MCF 10A (cell line): Measurements from ENCODE around the gene CCDC152. TPM values are rescaled to one million over a fixed set of nuclear protein-coding genes. Genes with fewer than 3 reads are reported as not detected.
A peak's percentile ranks its signal among the peaks of the same experiment; 100 is the strongest.

Experiments
- BruUV-seq: library from RNA; stranded (reverse); fragments of 400-500 nt; replicated peaks from 2 replicates; lab custom pipeline; 2021; lab: Mats Ljungman, UMichigan
- CTCF ChIA-PET: fragments of 300-600 bp; sonication (Branson Sonifier 250); formaldehyde crosslinking; extraction: SDS; loops from one replicate; lab custom pipeline; 2021; ENCODE audit warnings: antibody characterized with exemption, inconsistent platforms; lab: Yijun Ruan, JAX
- POLR2A ChIA-PET: fragments of 300-600, 350-650 bp; sonication (Branson Sonifier 250); formaldehyde crosslinking; extraction: SDS; loops from one replicate; lab custom pipeline; 2020; ENCODE audit warnings: antibody characterized with exemption, inconsistent platforms; lab: Yijun Ruan, JAX
- DNase-seq: peaks from one replicate; pipeline ENCODE4 v3.0.0-alpha.2; 2018; ENCODE audit not compliant: unreplicated experiment
- H3K27ac Mint-ChIP-seq: one replicate; pipeline ENCODE4 v1.8.0; 2022; ENCODE audit warnings: mild to moderate bottlenecking, low read depth, mixed read lengths; ENCODE audit not compliant: unreplicated experiment
- H3K27me3 Mint-ChIP-seq: one replicate; pipeline ENCODE4 v1.8.0; 2022; ENCODE audit warnings: mixed read lengths; ENCODE audit not compliant: insufficient read depth, unreplicated experiment
- H3K36me3 Mint-ChIP-seq: one replicate; pipeline ENCODE4 v1.8.0; 2022; ENCODE audit warnings: mild to moderate bottlenecking, moderate library complexity, mixed read lengths; ENCODE audit not compliant: insufficient read depth, unreplicated experiment
- H3K4me1 Mint-ChIP-seq: one replicate; pipeline ENCODE4 v1.8.0; 2022; ENCODE audit warnings: mixed read lengths; ENCODE audit not compliant: insufficient read depth, unreplicated experiment
- H3K4me3 Mint-ChIP-seq: one replicate; pipeline ENCODE4 v1.8.0; 2022; ENCODE audit warnings: mild to moderate bottlenecking, moderate library complexity, mixed read lengths; ENCODE audit not compliant: unreplicated experiment
- H3K9me3 Mint-ChIP-seq: one replicate; pipeline ENCODE4 v1.8.0; 2022; ENCODE audit warnings: mixed read lengths; ENCODE audit not compliant: unreplicated experiment
- CTCF ChIP-seq: fragments of 200-600 bp; IDR thresholded peaks from one replicate; pipeline ENCODE4 v1.8.0; 2022; ENCODE audit warnings: antibody characterized with exemption, mild to moderate bottlenecking; ENCODE audit not compliant: unreplicated experiment
- intact Hi-C: fragments of 100-400 bp; cut with micrococcal nuclease; formaldehyde crosslinking; loops from 2 replicates; pipeline ENCODE4 v1.14.1; 2022
- total RNA-seq: library from RNA; stranded (reverse); gene quantifications from 2 replicates; pipeline ENCODE4 v1.2.3, GENCODE V29; 2022

Gene CCDC152
- total RNA-seq, 1 experiment from 2014 or later, result not detected

DNA sequence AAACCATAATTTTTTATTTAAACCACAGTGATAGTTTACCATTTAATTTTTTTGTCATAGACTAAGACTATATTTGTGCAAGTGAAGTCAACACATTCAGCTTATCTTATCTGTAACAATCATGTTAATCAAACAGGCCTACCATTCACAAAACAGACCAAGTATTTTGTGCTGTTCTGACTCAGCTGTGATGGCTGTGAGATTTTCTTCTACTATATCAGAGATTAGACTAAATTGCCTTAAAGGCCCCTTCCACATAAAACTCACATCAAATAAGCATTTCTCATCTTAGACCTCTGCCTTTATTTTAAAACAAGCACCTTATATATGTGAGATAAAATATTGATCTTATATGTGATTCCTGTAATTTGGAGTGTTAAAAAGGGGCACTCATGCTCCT lies 13.4 kb downstream of the CCDC152 start:
- Mint-ChIP-seq H3K4me3 (no peak overlapping the region), H3K27me3 (no peaks in the 10 kb centered on the region), H3K36me3 (no peaks in the 10 kb centered on the region), H3K4me1 (peaks cover 6% of the 10 kb centered on the region), H3K9me3 (no peaks in the 10 kb centered on the region), H3K27ac (no peak overlapping the region)
- DNase-seq, result no peak
- no TSS peak for BruUV-seq
- CTCF ChIA-PET, result interaction anchor here (0.6 to 1.1 kb wide), 6 partner anchors 18 to 854 kb away, joined by 3 to 7 read pairs (median 4); partner anchors contain the start of gene GHR
- POLR2A ChIA-PET, result interaction anchor here (0.6 to 0.9 kb wide), 4 partner anchors 24 to 713 kb away, joined by 3 to 4 read pairs (median 4); partner anchors contain the start of gene SELENOP
- intact Hi-C loops, result no loop called here
- TF ChIP-seq CTCF, result no peak

DNA sequence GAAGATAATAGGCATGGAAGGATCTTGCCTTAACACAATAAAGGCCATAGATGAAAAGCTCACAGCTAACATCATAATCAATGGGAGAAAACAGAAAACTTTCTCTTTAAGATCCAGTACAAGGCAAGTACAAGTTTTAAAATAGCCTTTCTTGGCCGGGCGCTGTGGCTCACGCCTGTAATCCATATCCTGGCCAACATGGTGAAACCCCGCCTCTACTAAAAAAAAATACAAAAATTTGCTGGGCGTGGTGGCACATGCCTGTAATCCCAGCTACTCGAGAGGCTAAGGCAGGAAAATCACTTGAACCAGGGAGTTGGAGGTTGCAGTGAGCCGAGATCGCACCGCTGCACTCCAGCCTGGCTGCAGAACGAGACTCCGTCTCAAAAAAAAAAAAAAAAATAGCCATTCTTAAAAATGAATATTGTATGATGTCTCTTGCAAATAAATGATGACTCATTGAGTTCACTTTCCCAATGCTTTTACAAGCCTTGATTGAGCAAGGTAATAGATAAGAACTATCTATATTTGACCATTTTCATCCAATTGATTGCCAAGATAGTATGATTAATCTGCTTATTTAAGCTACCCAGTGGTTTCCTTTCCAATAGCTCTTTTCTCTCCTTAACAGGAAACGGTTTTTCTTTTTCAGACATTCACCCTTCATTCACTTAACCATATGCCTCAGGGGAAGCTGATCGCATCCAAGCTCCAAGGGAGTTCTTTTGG lies 15.8 kb downstream of the CCDC152 start:
- BruUV-seq, result no TSS peak
- intact Hi-C loops, result loop anchor here (1.0 kb wide), 1 partner anchor 117 kb away; no protein-coding TSS in a partner anchor
- ChIA-PET CTCF (interaction anchor here (0.6 to 4.3 kb wide), 11 partner anchors 39 to 1081 kb away, joined by 3 to 37 read pairs (median 4); partner anchors contain the start of gene SELENOP), POLR2A (interaction anchor here (0.6 to 1.5 kb wide), 15 partner anchors 19 to 869 kb away, joined by 3 to 6 read pairs (median 4); partner anchors contain the start of genes RIMOC1 and SELENOP)
- H3K9me3 Mint-ChIP-seq, result no peaks in the 10 kb centered on the region
- H3K4me1 Mint-ChIP-seq, result peaks cover 6% of the 10 kb centered on the region
- H3K36me3 Mint-ChIP-seq, result no peaks in the 10 kb centered on the region
- peak overlapping the region; percentile 68 for H3K4me3 Mint-ChIP-seq
- TF ChIP-seq CTCF, result no peak
- DNase-seq, result peak; percentile 50
- H3K27me3 Mint-ChIP-seq, result no peaks in the 10 kb centered on the region
- peak overlapping the region; percentile 19 for H3K27ac Mint-ChIP-seq

DNA sequence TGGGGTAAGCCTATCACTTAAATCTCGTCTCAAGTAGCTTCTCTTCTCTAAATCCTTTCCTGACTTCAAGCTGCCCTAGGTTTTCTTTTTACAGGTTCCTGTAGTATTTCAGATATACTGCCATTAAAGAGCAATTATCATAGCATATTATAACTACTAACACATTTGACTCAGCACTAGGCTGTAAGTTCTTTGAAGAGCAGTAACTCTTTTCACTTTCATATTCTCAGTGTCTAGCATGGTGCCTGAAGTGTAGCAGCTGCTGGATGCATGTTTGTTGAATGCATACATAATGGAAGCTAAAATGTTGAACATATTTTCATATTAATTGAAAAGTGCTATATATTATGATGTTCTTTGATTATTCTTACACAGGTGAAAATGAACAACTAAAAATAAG lies 22.5 kb downstream of the CCDC152 start:
- H3K27ac Mint-ChIP-seq, result no peak overlapping the region
- H3K4me1 Mint-ChIP-seq, result no peaks in the 10 kb centered on the region
- no peak for TF ChIP-seq CTCF
- no peaks in the 10 kb centered on the region for H3K9me3 Mint-ChIP-seq
- ChIA-PET POLR2A (no interaction called here), CTCF (no interaction called here)
- DNase-seq, result no peak
- no peaks in the 10 kb centered on the region for H3K27me3 Mint-ChIP-seq
- intact Hi-C loops, result no loop called here
- no peaks in the 10 kb centered on the region for H3K36me3 Mint-ChIP-seq
- no peak overlapping the region for H3K4me3 Mint-ChIP-seq
- no TSS peak for BruUV-seq

- DNase-seq, result no peak
- Mint-ChIP-seq H3K27me3 (no peaks in the 10 kb centered on the region), H3K36me3 (no peaks in the 10 kb centered on the region), H3K4me1 (peaks cover 5% of the 10 kb centered on the region), H3K9me3 (peaks cover 5% of the 10 kb centered on the region), H3K27ac (no peak overlapping the region), H3K4me3 (no peak overlapping the region)
- no peak for TF ChIP-seq CTCF
- CTCF ChIA-PET, result interaction anchor here (0.6 to 2.0 kb wide), 4 partner anchors 14 to 925 kb away, joined by 3 to 5 read pairs (median 4); no protein-coding TSS in a partner anchor
- POLR2A ChIA-PET, result no interaction called here
- BruUV-seq, result no TSS peak
- intact Hi-C loops, result no loop called here
These were observed 25.0 kb downstream of the CCDC152 start for GRCh38 chr5:42781584-42781983.
